Measurements from ENCODE around the gene ADGRL2. TPM values are rescaled to one million over a fixed set of nuclear protein-coding genes. Genes with fewer than 3 reads are reported as not detected.
"Not testable (repeated sequence)": the region's sequence is repeated elsewhere in the genome, so short reads cannot be mapped to it uniquely, and the experiment has no call there.

ADGRL2 gene
- total RNA-seq, 1 donor from 2014 or later = not detected

DNA sequence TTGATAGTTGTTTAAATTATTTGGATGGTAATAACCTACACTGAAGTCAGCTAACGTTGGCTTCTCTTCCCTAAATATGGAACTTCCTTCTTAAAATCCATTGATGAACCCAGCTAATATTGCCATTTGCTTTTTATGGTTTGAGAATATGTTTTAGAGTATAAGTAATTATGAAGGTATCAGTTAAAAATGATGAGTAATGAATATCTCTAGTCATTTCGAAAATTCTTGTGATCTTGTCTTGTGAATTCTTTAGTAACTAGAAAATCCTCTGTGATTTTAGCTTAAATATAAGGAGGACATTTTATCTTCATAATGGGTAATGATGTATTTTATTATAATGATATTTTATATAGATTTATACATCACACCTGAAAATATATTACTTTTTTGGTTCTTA lies 50.5 kb downstream of the ADGRL2 start:
- ChIA-PET POLR2A (no interaction called here), CTCF (no interaction called here)
- DNase-seq (no peak), ATAC-seq (ENCODE audit: low read depth) (no peak)
- no peaks in the 10 kb centered on the region for H3K36me3 Mint-ChIP-seq (ENCODE audit: low read depth)
- H3K27ac Mint-ChIP-seq = no peak overlapping the region
- intact Hi-C loops (cut with micrococcal nuclease) = no loop called here
- no peak overlapping the region for H3K4me3 Mint-ChIP-seq
- TF ChIP-seq, protein P1, sequence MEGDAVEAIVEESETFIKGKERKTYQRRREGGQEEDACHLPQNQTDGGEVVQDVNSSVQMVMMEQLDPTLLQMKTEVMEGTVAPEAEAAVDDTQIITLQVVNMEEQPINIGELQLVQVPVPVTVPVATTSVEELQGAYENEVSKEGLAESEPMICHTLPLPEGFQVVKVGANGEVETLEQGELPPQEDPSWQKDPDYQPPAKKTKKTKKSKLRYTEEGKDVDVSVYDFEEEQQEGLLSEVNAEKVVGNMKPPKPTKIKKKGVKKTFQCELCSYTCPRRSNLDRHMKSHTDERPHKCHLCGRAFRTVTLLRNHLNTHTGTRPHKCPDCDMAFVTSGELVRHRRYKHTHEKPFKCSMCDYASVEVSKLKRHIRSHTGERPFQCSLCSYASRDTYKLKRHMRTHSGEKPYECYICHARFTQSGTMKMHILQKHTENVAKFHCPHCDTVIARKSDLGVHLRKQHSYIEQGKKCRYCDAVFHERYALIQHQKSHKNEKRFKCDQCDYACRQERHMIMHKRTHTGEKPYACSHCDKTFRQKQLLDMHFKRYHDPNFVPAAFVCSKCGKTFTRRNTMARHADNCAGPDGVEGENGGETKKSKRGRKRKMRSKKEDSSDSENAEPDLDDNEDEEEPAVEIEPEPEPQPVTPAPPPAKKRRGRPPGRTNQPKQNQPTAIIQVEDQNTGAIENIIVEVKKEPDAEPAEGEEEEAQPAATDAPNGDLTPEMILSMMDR (IDR thresholded peaks at IDR 0.05) = no peak
- no peaks in the 10 kb centered on the region for H3K27me3 Mint-ChIP-seq
- H3K4me1 Mint-ChIP-seq = no peaks in the 10 kb centered on the region
- no peaks in the 10 kb centered on the region for H3K9me3 Mint-ChIP-seq

DNA sequence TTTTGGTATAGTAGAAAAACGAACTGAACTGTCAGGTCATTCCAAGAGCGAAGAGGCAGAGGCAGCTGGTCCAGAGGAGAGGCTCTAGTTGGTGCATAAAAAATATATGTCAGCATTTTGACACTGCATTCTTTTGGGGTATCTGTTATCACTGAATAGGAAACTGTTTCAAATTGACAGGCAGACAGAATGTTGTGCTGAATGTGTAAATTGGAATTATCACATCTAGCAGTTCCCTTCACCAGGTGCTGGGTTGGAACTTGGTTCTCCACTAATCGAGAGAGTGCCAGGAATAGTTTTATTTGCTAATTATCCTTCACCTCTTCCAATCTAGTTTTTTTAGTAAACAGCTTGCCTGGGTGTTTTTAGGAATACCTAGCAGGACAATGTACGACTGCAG lies 52.2 kb downstream of the ADGRL2 start:
- Mint-ChIP-seq H3K27me3 (no peaks in the 10 kb centered on the region), H3K36me3 (ENCODE audit: low read depth) (no peaks in the 10 kb centered on the region), H3K9me3 (no peaks in the 10 kb centered on the region), H3K27ac (no peak overlapping the region), H3K4me3 (no peak overlapping the region), H3K4me1 (no peaks in the 10 kb centered on the region)
- CTCF ChIA-PET = no interaction called here
- POLR2A ChIA-PET = no interaction called here
- intact Hi-C loops (cut with micrococcal nuclease) = no loop called here
- TF ChIP-seq, protein P1 (IDR thresholded peaks at IDR 0.05) = no peak
- ATAC-seq (ENCODE audit: low read depth) = no peak
- no peak for DNase-seq

GRCh38 chr1:81867235-81867634 lies 66.5 kb downstream of the ADGRL2 start:
- POLR2A ChIA-PET = no interaction called here
- intact Hi-C loops (cut with micrococcal nuclease) = no loop called here
- no peaks in the 10 kb centered on the region for H3K9me3 Mint-ChIP-seq
- no peak for DNase-seq
- H3K4me1 Mint-ChIP-seq = no peaks in the 10 kb centered on the region
- ATAC-seq (ENCODE audit: low read depth) = no peak
- no peaks in the 10 kb centered on the region for H3K27me3 Mint-ChIP-seq
- TF ChIP-seq, protein P1 (IDR thresholded peaks at IDR 0.05) = no peak
- H3K4me3 Mint-ChIP-seq = no peak overlapping the region
- no peaks in the 10 kb centered on the region for H3K36me3 Mint-ChIP-seq (ENCODE audit: low read depth)
- H3K27ac Mint-ChIP-seq = no peak overlapping the region
- CTCF ChIA-PET = no interaction called here

- CTCF ChIA-PET = interaction anchor here (0.7 kb wide), 1 partner anchor 37 kb away, joined by 3 read pairs; no protein-coding TSS in a partner anchor
- Mint-ChIP-seq H3K4me1 (no peaks in the 10 kb centered on the region), H3K4me3 (no peak overlapping the region), H3K27me3 (no peaks in the 10 kb centered on the region), H3K9me3 (no peaks in the 10 kb centered on the region), H3K36me3 (ENCODE audit: low read depth) (no peaks in the 10 kb centered on the region), H3K27ac (no peak overlapping the region)
- DNase-seq (no peak), ATAC-seq (ENCODE audit: low read depth) (no peak)
- TF ChIP-seq, protein P1 (IDR thresholded peaks at IDR 0.05) = no peak
- intact Hi-C loops (cut with micrococcal nuclease) = no loop called here
- POLR2A ChIA-PET = no interaction called here
These were observed 68.6 kb downstream of the ADGRL2 start for GRCh38 chr1:81869307-81869706.

DNA sequence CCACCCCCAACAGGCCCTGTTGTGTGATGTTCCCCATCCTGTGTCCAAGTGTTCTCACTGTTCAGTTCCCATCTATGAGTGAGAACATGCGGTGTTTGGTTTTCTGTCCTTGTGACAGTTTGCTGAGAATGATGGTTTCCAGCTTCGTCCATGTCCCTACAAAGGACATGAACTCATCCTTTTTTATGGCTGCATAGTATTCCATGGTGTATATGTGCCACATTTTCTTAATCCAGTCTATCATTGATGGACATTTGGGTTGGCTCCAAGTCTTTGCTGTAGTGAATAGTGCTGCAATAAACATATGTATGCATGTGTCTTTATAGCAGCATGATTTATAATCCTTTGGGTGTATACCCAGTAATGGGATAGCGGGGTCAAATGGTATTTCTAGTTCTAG lies 70.4 kb downstream of the ADGRL2 start:
- POLR2A ChIA-PET; DNase-seq; H3K4me1 Mint-ChIP-seq; intact Hi-C loops (cut with micrococcal nuclease); H3K4me3 Mint-ChIP-seq; H3K27me3 Mint-ChIP-seq; H3K27ac Mint-ChIP-seq; H3K9me3 Mint-ChIP-seq; H3K36me3 Mint-ChIP-seq (ENCODE audit: low read depth); CTCF ChIA-PET; ATAC-seq (ENCODE audit: low read depth): not testable (repeated sequence)

DNA sequence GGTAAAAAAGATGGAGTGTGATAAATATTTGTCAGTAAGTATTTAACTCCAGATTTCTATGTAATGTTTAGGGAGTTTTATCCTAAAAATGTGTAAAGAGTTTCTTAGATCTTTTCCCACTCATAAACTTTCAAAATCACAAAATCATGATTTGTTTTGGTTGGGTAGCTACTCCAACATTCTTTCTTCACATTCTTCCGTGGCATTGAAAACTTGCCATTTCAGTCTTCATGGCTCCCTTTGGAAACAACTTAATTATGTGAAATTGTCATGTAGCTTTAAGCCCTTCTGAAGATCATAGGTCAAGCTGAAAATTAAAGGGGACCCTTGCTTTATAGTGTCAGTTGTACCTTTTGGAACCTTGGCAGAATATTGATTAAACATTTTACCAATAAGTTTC lies 73.2 kb downstream of the ADGRL2 start:
- H3K27ac Mint-ChIP-seq = no peak overlapping the region
- H3K36me3 Mint-ChIP-seq (ENCODE audit: low read depth) = no peaks in the 10 kb centered on the region
- CTCF ChIA-PET = no interaction called here

More for the DNA sequence above, 73.2 kb downstream of the ADGRL2 start:
- ATAC-seq (ENCODE audit: low read depth) (no peak), DNase-seq (no peak)
- TF ChIP-seq, protein P1 (IDR thresholded peaks at IDR 0.05) = no peak
- POLR2A ChIA-PET = no interaction called here
- intact Hi-C loops (cut with micrococcal nuclease) = no loop called here
- Mint-ChIP-seq H3K4me3 (no peak overlapping the region), H3K4me1 (no peaks in the 10 kb centered on the region), H3K9me3 (no peaks in the 10 kb centered on the region), H3K27me3 (no peaks in the 10 kb centered on the region)

All from activated B cell treated with CpG ODN at 0.5 μM for 24 hours (primary cell).